GM19351 (cell line): ENCODE measurements around the gene SPATA21.
"Not testable (repeated sequence)": the region's sequence is repeated elsewhere in the genome, so short reads cannot be mapped to it uniquely, and the experiment has no call there.

Experiments
- ATAC-seq: cut with Tn5 transposase; IDR thresholded peaks from one replicate; pipeline ENCODE4 v1.9.1; 2021; ENCODE audit warnings: mild to moderate bottlenecking, moderate library complexity; ENCODE audit not compliant: unreplicated experiment

The SPATA21 gene

GRCh38 chr1:16386454-16387113, 50.6 kb downstream of the SPATA21 start:
- no peak for ATAC-seq

- no peak for ATAC-seq
These were observed 51.4 kb downstream of the SPATA21 start for GRCh38 chr1:16385659-16386453.

- no peak for ATAC-seq
These were observed 53.3 kb downstream of the SPATA21 start for GRCh38 chr1:16383888-16384287.

GRCh38 chr1:16380868-16381267, 56.4 kb downstream of the SPATA21 start:
- ATAC-seq = no peak

- ATAC-seq = no peak
These were observed 58.8 kb downstream of the SPATA21 start for GRCh38 chr1:16378443-16378842.

- no peak for ATAC-seq
These were observed 60.3 kb downstream of the SPATA21 start for GRCh38 chr1:16376971-16377370.

GRCh38 chr1:16375521-16376340, 61.5 kb downstream of the SPATA21 start:
- ATAC-seq = no peak

GRCh38 chr1:16374266-16374665, 63.0 kb downstream of the SPATA21 start:
- no peak for ATAC-seq

GRCh38 chr1:16372535-16373285, 64.5 kb downstream of the SPATA21 start:
- no peak for ATAC-seq

GRCh38 chr1:16371725-16372124, 65.5 kb downstream of the SPATA21 start:
- no peak for ATAC-seq

- no peak for ATAC-seq
These were observed 67.4 kb downstream of the SPATA21 start for GRCh38 chr1:16369821-16370220.

GRCh38 chr1:16367968-16368890, 69.0 kb downstream of the SPATA21 start:
- ATAC-seq = no peak

GRCh38 chr1:16367258-16367967, 69.8 kb downstream of the SPATA21 start:
- peak; percentile 61 for ATAC-seq

- peak; percentile 81 for ATAC-seq
These were observed 70.4 kb downstream of the SPATA21 start, which contains the start of gene SZRD1 for GRCh38 chr1:16366722-16367257. Gene SZRD1, plus strand, starts transcription at chr1:16367242. Its CDS starts 16 bp downstream, at chr1:16367258.

- ATAC-seq = not testable (repeated sequence)
These were observed 72.1 kb downstream of the SPATA21 start for GRCh38 chr1:16365146-16365498.

- no peak for ATAC-seq
These were observed 80.4 kb downstream of the SPATA21 start for GRCh38 chr1:16356867-16357266.

GRCh38 chr1:16354619-16355018, 82.6 kb downstream of the SPATA21 start:
- no peak for ATAC-seq

GRCh38 chr1:16352842-16353535, 84.2 kb downstream of the SPATA21 start:
- no peak for ATAC-seq
